GM12878 (cell line): ENCODE measurements around the gene CASQ1. TPM values are rescaled to one million over a fixed set of nuclear protein-coding genes. Genes with fewer than 3 reads are reported as not detected.
A peak's percentile ranks its signal among the peaks of the same experiment; 100 is the strongest.

ENCODE experiments used
- ATAC-seq: fragments of 200-7000 bp; cut with Tn5 transposase; 3 replicates; pipeline ENCODE4 v1.9.1; 2020; ENCODE audit warnings: mild to moderate bottlenecking, moderate library complexity
- BruUV-seq: library from RNA; stranded (reverse); fragments of 400-500 nt; replicated peaks from 2 replicates; lab custom pipeline; 2021; lab: Mats Ljungman, UMichigan
- CTCF ChIA-PET: fragments of 300-600 bp; sonication (Branson Sonifier 250); formaldehyde crosslinking; extraction: SDS; loops from one replicate; lab custom pipeline; 2021; ENCODE audit warnings: inconsistent platforms; lab: Yijun Ruan, JAX
- POLR2A ChIA-PET: fragments of 350-600 bp; formaldehyde crosslinking; extraction: SDS; loops from one replicate; lab custom pipeline; 2021; ENCODE audit warnings: inconsistent platforms; lab: Charles Lee
- RAD21 ChIA-PET: fragments of 300-600 bp; sonication (Branson Sonifier 250); formaldehyde crosslinking; loops from one replicate; lab custom pipeline; 2023; ENCODE audit warnings: antibody characterized with exemption; ENCODE audit not compliant: unreplicated experiment; lab: Charles Lee
- SMC1A ChIA-PET: fragments of 300-600 bp; sonication (Branson Sonifier 250); formaldehyde crosslinking; loops from one replicate; lab custom pipeline; 2023; ENCODE audit not compliant: unreplicated experiment, uncharacterized antibody; lab: Charles Lee
- DNase-seq: peaks from one replicate; pipeline ENCODE4 v3.0.0-alpha.2; 2011; ENCODE audit warnings: low read depth, low spot score
- FAIRE-seq: peaks from 3 replicates; lab custom pipeline; 2011; peaks lifted over from hg19 to GRCh38; lab: Jason Lieb, UNC
- H2AFZ ChIP-seq: 2 replicates; pipeline ENCODE4 v1.6.0; 2011; ENCODE audit warnings: low read depth, low read length, control low read depth; ENCODE audit not compliant: control insufficient read depth
- H3K27ac ChIP-seq: 2 replicates; pipeline ENCODE4 v1.5.1; 2011; ENCODE audit warnings: control low read depth; ENCODE audit not compliant: control insufficient read depth, insufficient read depth
- H3K27me3 ChIP-seq, 2 experiments: replicated peaks in 1 of 2; 2 replicates each; pipeline versions ENCODE4 v1.6.0 to v1.6.1; 2011; ENCODE audit warnings: low read length in 1 of 2; ENCODE audit not compliant: control insufficient read depth in 2 of 2, insufficient read depth in 2 of 2
- H3K36me3 ChIP-seq, 2 experiments: 2 replicates each; pipeline ENCODE4 v1.5.1; 2011; ENCODE audit warnings: low read length in 1 of 2; ENCODE audit not compliant: control insufficient read depth in 2 of 2, insufficient read depth in 2 of 2
- H3K4me1 ChIP-seq: 2 replicates; pipeline ENCODE4 v1.6.1; 2011; ENCODE audit warnings: mild to moderate bottlenecking, low read length, moderate library complexity, mixed read lengths; ENCODE audit not compliant: control insufficient read depth, insufficient read depth
- H3K4me2 ChIP-seq: 2 replicates; pipeline ENCODE4 v1.6.0; 2011; ENCODE audit warnings: control low read depth; ENCODE audit not compliant: control insufficient read depth, insufficient read depth
- H3K4me3 ChIP-seq: fragments of 200-600 bp; sonication (generic); 2 replicates; pipeline ENCODE4 v1.5.1; 2016
- H3K79me2 ChIP-seq: 2 replicates; pipeline ENCODE4 v1.6.0; 2011; ENCODE audit warnings: low read length; ENCODE audit not compliant: control insufficient read depth, insufficient read depth
- H3K9ac ChIP-seq: 2 replicates; pipeline ENCODE4 v1.8.0; 2011; ENCODE audit warnings: low read length, control low read depth, mixed read lengths; ENCODE audit not compliant: control insufficient read depth, insufficient read depth
- H3K9me3 ChIP-seq: replicated peaks from 3 replicates; pipeline ENCODE4 v1.5.1; 2011; ENCODE audit warnings: mild to moderate bottlenecking, low read length; ENCODE audit not compliant: control insufficient read depth, insufficient read depth
- H4K20me1 ChIP-seq: 2 replicates; pipeline ENCODE4 v1.6.0; 2011; ENCODE audit not compliant: control insufficient read depth, insufficient read depth
- BCL11A ChIP-seq: IDR thresholded peaks from 2 replicates; pipeline ENCODE4 v1.6.1; 2011; ENCODE audit warnings: low read depth, low read length
- BHLHE40 ChIP-seq, 2 experiments: fragments of 450-650 bp in 1 of 2; IDR thresholded peaks; 2 replicates each; pipeline ENCODE4 v1.6.1; 2011 to 2017; ENCODE audit warnings: low read depth in 2 of 2, borderline replicate concordance in 1 of 2, improper control_type of control experiment in 1 of 2, low read length in 1 of 2, mild to moderate bottlenecking in 1 of 2
- CBFB ChIP-seq: IDR thresholded peaks from 2 replicates; pipeline ENCODE4 v1.6.1; 2016; ENCODE audit warnings: antibody characterized with exemption, low read depth
- POLR2AphosphoS2 ChIP-seq: IDR thresholded peaks from 2 replicates; pipeline ENCODE4 v1.6.1; 2011; ENCODE audit warnings: low read depth, mild to moderate bottlenecking, low read length, improper control_type of control experiment, moderate library complexity
- RAD21 ChIP-seq: IDR thresholded peaks from 2 replicates; pipeline ENCODE4 v1.6.1; 2011; ENCODE audit warnings: mild to moderate bottlenecking, low read depth, low read length, moderate library complexity; ENCODE audit not compliant: insufficient read depth
- SMC3 ChIP-seq: IDR thresholded peaks from 2 replicates; pipeline ENCODE4 v1.6.1; 2011; ENCODE audit warnings: low read length, improper control_type of control experiment, borderline replicate concordance
- YY1 ChIP-seq: IDR thresholded peaks from 2 replicates; pipeline ENCODE4 v1.6.1; 2011; ENCODE audit warnings: low read depth, mild to moderate bottlenecking, low read length
- WGBS: methylation state at CpG from one replicate; pipeline ENCODE4 v1.1.6; 2016; ENCODE audit warnings: low lambda C conversion rate; ENCODE audit not compliant: insufficient replicate concordance, insufficient coverage; ENCODE audit errors: missing lambda C conversion rate; 5-methylcytosine and 5-hydroxymethylcytosine counted together
- in situ Hi-C: fragments of 300-500 bp; cut with MboI; formaldehyde crosslinking; loops from 9 replicates; pipeline ENCODE4 v1.14.3; 2018; ENCODE audit warnings: mixed read lengths
- intact Hi-C: fragments of 100-400 bp; cut with micrococcal nuclease; formaldehyde crosslinking; loops from one replicate; pipeline ENCODE4 v1.14.2; 2022; ENCODE audit not compliant: unreplicated experiment
- polyA plus RNA-seq, 11 experiments: library from polyadenylated mRNA; depleted of rRNA in 4 of 11; unstranded in 6 of 11; stranded (reverse) in 5 of 11; fragments of >200 nt; fragmentation: Nextera tagmentation in 4 of 11; fragmentation: Illumina TruSeq in 1 of 11; extraction: Ambion mirVana in 4 of 11; extraction: Trizol in 1 of 11; gene quantifications; 1 replicate in 1 of 11; 2 replicates in 10 of 11; pipeline versions ENCODE4 v1.2.1 to v1.2.3, GENCODE V29; 2011 to 2016; ENCODE audit warnings: inconsistent platforms in 2 of 11, missing spikeins in 2 of 11, low read depth in 1 of 11
- total RNA-seq, 4 experiments: library from RNA; depleted of rRNA in 3 of 4; stranded (reverse); fragments of >200 nt in 3 of 4; fragmentation: Illumina TruSeq in 1 of 4; extraction: Trizol in 1 of 4; gene quantifications; 2 replicates each; pipeline versions ENCODE4 v1.2.1 to v1.2.3, GENCODE V29; 2013 to 2021
- TF ChIP-seq, protein P1 (sequence below): fragments of 450-650 bp; conservative IDR thresholded peaks from 2 replicates; pipeline ENCODE4 v1.6.1; 2017; ENCODE audit warnings: mild to moderate bottlenecking, moderate library complexity
- TF ChIP-seq, protein P2 (sequence below), 3 experiments: IDR thresholded peaks in 2 of 3; conservative IDR thresholded peaks in 1 of 3; 2 replicates each; pipeline ENCODE4 v1.5.1; 2011; ENCODE audit warnings: low read depth in 3 of 3, low read length in 3 of 3, mild to moderate bottlenecking in 3 of 3, control low read depth in 2 of 3, moderate library complexity in 2 of 3, inconsistent platforms in 1 of 3, mixed read lengths in 1 of 3; ENCODE audit not compliant: control insufficient read depth in 2 of 3, insufficient read depth in 1 of 3; ENCODE audit errors: extremely low read depth in 1 of 3
- TF ChIP-seq, protein P3 (sequence below): IDR thresholded peaks from 2 replicates; pipeline ENCODE4 v1.6.1; 2011; ENCODE audit warnings: low read depth, low read length, improper control_type of control experiment, borderline replicate concordance

The CASQ1 gene
- total and polyA plus RNA-seq, 10 of the 15 experiments (the other 5 are each of a cell fraction or from before 2014, with no cell fraction given), result 0.10 to 0.77 (median 0.34) TPM

DNA sequence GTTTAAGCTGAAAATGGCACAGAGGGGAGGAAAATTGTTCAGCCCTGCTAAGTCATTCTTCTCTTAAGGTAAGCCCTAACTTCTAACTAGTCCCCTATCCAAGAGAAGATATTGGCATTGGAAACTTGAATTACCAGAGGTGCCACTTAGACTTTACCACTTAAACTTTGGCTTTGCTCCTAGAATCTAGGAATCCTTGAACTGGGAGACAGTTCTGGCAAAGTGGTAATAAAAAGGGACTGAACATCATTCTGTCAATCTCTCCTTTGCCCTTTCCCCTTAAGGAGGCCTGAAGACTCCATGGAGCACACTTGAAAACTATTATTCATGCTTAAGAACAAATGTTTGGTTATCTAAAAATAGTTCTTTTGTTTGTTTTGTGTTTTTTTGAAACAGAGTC, 30.5 kb upstream of the CASQ1 start:
- DNase-seq (no peak), ATAC-seq (no peak), FAIRE-seq (no peak)
- H3K9me3 ChIP-seq, result no peaks in the 10 kb centered on the region
- no peaks in the 10 kb centered on the region for H4K20me1 ChIP-seq
- no peak overlapping the region for H3K27ac ChIP-seq
- in situ Hi-C loops (no loop called here), intact Hi-C loops (no loop called here)
- no peak overlapping the region for H2AFZ ChIP-seq
- no peak overlapping the region for H3K9ac ChIP-seq
- RAD21 ChIA-PET, result no interaction called here
- no peak overlapping the region for H3K4me3 ChIP-seq
- POLR2A ChIA-PET, result no interaction called here
- SMC1A ChIA-PET, result interaction anchor here (1.4 to 1.5 kb wide), 2 partner anchors 92 to 217 kb away, joined by 5 to 6 read pairs; no protein-coding TSS in a partner anchor
- peaks cover 12% of the 10 kb centered on the region for H3K4me1 ChIP-seq
- H3K4me2 ChIP-seq, result no peak overlapping the region
- no peaks in the 10 kb centered on the region for H3K27me3 ChIP-seq
- no peaks in the 10 kb centered on the region for H3K79me2 ChIP-seq
- no TSS peak for BruUV-seq
- no peak for TF ChIP-seq BHLHE40 (IDR thresholded peaks at IDR 0.05; ENCODE audit: borderline replicate concordance in 1 of 2, low read depth in 2 of 2, low read length in 1 of 2)
- TF ChIP-seq BCL11A, result no peak
- no peak for TF ChIP-seq POLR2AphosphoS2
- TF ChIP-seq, all 136 proteins: peak for 0
- CTCF ChIA-PET, result interaction anchor here (1.2 kb wide), 1 partner anchor 10 kb away, joined by 4 read pairs; no protein-coding TSS in a partner anchor
- H3K36me3 ChIP-seq, result no peaks in the 10 kb centered on the region

DNA sequence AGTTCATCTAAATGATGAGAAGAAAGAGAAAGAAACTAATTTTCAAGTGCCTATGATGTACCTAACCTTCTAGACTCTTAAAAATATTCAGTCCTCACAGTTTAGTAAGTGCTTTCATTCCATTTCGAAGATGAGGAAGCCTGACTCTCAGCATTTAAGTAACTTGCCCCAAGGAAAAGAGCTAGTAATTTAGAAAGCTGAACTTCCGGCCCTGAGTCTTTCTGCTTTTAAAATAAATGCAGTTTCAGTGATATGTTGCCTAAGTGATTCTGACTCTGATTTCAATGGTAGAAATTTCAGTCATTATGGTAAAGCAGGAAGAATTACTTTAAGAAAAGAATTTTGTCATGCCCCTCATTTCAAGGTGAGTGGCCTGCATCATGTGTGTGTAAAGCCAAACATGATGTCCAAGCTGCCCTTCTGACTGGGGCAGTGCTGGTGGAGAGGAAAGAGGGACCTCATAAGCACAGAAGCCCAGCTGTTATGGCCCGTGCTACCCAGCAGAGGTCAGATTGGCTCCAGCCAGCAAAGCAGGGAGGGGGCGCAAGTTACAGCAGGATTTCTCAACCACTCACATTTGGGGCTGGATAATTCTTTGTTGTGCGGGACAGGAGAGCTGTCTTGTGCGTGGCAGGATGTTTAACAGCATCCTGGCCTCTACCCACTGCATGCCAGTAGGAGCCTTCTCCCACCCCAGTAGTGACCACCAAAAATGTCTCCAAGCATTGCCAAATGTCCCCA, 28.2 kb upstream of the CASQ1 start:
- intact Hi-C loops, result no loop called here
- ChIA-PET CTCF (interaction anchor here (0.6 to 4.0 kb wide), 12 partner anchors 17 to 217 kb away, joined by 3 to 26 read pairs (median 4); no protein-coding TSS in a partner anchor), POLR2A (no interaction called here), SMC1A (interaction anchor here (0.6 to 1.9 kb wide), 12 partner anchors 14 to 214 kb away, joined by 3 to 13 read pairs (median 4); partner anchors contain the start of gene PEX19), RAD21 (interaction anchor here (0.5 to 2.0 kb wide), 7 partner anchors 16 to 214 kb away, joined by 3 to 4 read pairs (median 4); no protein-coding TSS in a partner anchor)
- in situ Hi-C loops, result no loop called here
- H4K20me1 ChIP-seq, result no peaks in the 10 kb centered on the region
- no peaks in the 10 kb centered on the region for H3K79me2 ChIP-seq
- no peaks in the 10 kb centered on the region for H3K9me3 ChIP-seq
- H3K4me3 ChIP-seq, result no peak overlapping the region
- H3K27ac ChIP-seq, result no peak overlapping the region
- peaks cover 17% of the 10 kb centered on the region for H3K4me1 ChIP-seq
- H2AFZ ChIP-seq, result peak overlapping the region; percentile 10; the same call in 1 of the 2 replicates
- FAIRE-seq (no peak), ATAC-seq (peak; percentile 92), DNase-seq (no peak)
- H3K4me2 ChIP-seq, result peak overlapping the region; percentile 73
- no peaks in the 10 kb centered on the region; a peak in 1 of 4 replicates for H3K27me3 ChIP-seq
- 48% methylated on average over 6 of the region's 6 CpGs for WGBS
- H3K36me3 ChIP-seq, result no peaks in the 10 kb centered on the region
- H3K9ac ChIP-seq, result no peak overlapping the region
- BruUV-seq, result no TSS peak
- TF ChIP-seq YY1 (peak; percentile 11; the same call in 1 of the 2 replicates), SMC3 (peak; percentile 37; the same call in 1 of the 2 replicates), CBFB (no peak), RAD21 (peak; percentile 72)
- TF ChIP-seq, protein P1, sequence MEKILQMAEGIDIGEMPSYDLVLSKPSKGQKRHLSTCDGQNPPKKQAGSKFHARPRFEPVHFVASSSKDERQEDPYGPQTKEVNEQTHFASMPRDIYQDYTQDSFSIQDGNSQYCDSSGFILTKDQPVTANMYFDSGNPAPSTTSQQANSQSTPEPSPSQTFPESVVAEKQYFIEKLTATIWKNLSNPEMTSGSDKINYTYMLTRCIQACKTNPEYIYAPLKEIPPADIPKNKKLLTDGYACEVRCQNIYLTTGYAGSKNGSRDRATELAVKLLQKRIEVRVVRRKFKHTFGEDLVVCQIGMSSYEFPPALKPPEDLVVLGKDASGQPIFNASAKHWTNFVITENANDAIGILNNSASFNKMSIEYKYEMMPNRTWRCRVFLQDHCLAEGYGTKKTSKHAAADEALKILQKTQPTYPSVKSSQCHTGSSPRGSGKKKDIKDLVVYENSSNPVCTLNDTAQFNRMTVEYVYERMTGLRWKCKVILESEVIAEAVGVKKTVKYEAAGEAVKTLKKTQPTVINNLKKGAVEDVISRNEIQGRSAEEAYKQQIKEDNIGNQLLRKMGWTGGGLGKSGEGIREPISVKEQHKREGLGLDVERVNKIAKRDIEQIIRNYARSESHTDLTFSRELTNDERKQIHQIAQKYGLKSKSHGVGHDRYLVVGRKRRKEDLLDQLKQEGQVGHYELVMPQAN, result no peak
- TF ChIP-seq, protein P2, sequence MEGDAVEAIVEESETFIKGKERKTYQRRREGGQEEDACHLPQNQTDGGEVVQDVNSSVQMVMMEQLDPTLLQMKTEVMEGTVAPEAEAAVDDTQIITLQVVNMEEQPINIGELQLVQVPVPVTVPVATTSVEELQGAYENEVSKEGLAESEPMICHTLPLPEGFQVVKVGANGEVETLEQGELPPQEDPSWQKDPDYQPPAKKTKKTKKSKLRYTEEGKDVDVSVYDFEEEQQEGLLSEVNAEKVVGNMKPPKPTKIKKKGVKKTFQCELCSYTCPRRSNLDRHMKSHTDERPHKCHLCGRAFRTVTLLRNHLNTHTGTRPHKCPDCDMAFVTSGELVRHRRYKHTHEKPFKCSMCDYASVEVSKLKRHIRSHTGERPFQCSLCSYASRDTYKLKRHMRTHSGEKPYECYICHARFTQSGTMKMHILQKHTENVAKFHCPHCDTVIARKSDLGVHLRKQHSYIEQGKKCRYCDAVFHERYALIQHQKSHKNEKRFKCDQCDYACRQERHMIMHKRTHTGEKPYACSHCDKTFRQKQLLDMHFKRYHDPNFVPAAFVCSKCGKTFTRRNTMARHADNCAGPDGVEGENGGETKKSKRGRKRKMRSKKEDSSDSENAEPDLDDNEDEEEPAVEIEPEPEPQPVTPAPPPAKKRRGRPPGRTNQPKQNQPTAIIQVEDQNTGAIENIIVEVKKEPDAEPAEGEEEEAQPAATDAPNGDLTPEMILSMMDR (IDR thresholded peaks at IDR 0.05 in 2 of 3, conservative IDR thresholded peaks at IDR 0.05 in 1 of 3; ENCODE audit: control insufficient read depth in 2 of 3, extremely low read depth in 1 of 3, insufficient read depth in 1 of 3, low read depth in 3 of 3, low read length in 3 of 3), result peak; percentile 51 to 63 (median 60); a peak in 5 of 6 replicates
- TF ChIP-seq, protein P3, sequence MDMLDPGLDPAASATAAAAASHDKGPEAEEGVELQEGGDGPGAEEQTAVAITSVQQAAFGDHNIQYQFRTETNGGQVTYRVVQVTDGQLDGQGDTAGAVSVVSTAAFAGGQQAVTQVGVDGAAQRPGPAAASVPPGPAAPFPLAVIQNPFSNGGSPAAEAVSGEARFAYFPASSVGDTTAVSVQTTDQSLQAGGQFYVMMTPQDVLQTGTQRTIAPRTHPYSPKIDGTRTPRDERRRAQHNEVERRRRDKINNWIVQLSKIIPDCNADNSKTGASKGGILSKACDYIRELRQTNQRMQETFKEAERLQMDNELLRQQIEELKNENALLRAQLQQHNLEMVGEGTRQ, result no peak
